Subcutaneous abdominal adipose tissue (tissue), 5 donors: ENCODE results near the gene PPP1R1C.

ENCODE experiments used
- H3K27ac ChIP-seq: one replicate; pipeline ENCODE4 v1.7.0; 2013; ENCODE audit warnings: low read depth, mild to moderate bottlenecking, inconsistent platforms, low read length, moderate library complexity
- H3K27me3 ChIP-seq, 5 donors: one replicate each; pipeline ENCODE4 v1.7.0; 2013; ENCODE audit warnings: low read length in 5 of 5, inconsistent platforms in 1 of 5; ENCODE audit not compliant: control insufficient read depth in 5 of 5, insufficient read depth in 4 of 5
- H3K36me3 ChIP-seq, 5 donors: one replicate each; pipeline ENCODE4 v1.7.0; 2013; ENCODE audit warnings: low read length in 5 of 5; ENCODE audit not compliant: control insufficient read depth in 5 of 5, insufficient read depth in 5 of 5
- H3K4me1 ChIP-seq, 5 donors: one replicate each; pipeline ENCODE4 v1.7.0; 2013; ENCODE audit warnings: low read length in 5 of 5, mild to moderate bottlenecking in 3 of 5, moderate library complexity in 1 of 5; ENCODE audit not compliant: control insufficient read depth in 5 of 5, insufficient read depth in 5 of 5
- H3K4me3 ChIP-seq, 5 donors: one replicate each; pipeline ENCODE4 v1.7.0; 2013; ENCODE audit warnings: low read length in 5 of 5, low read depth in 1 of 5
- H3K9ac ChIP-seq, 5 donors: one replicate each; pipeline ENCODE4 v1.7.0; 2013; ENCODE audit warnings: low read length in 5 of 5, mild to moderate bottlenecking in 4 of 5, moderate library complexity in 3 of 5
- H3K9me3 ChIP-seq, 5 donors: one replicate each; pipeline ENCODE4 v1.7.0; 2013; ENCODE audit warnings: low read length in 5 of 5; ENCODE audit not compliant: control insufficient read depth in 5 of 5
- donor health status: healthy.
- donor health status: healthy.
- donor health status: healthy.
- donor health status: healthy.
- donor health status: healthy.

PPP1R1C gene

GRCh38 chr2:182038576-182038975, 52.9 kb downstream of the PPP1R1C start:
- Histone ChIP-seq H3K27ac (no peak overlapping the region), H3K4me3 (no peak overlapping the region), H3K9me3 (no peaks in the 10 kb centered on the region), H3K27me3 (no peaks in the 10 kb centered on the region), H3K36me3 (no peaks in the 10 kb centered on the region), H3K9ac (no peak overlapping the region), H3K4me1 (no peaks in the 10 kb centered on the region)

GRCh38 chr2:182043021-182043420, 57.4 kb downstream of the PPP1R1C start:
- Histone ChIP-seq H3K36me3 (no peaks in the 10 kb centered on the region), H3K27ac (no peak overlapping the region), H3K4me1 (peaks cover 0 to 8% (median 0%) of the 10 kb centered on the region in 5 donors), H3K27me3 (no peaks in the 10 kb centered on the region), H3K4me3 (no peak overlapping the region), H3K9me3 (no peaks in the 10 kb centered on the region), H3K9ac (no peak overlapping the region)

GRCh38 chr2:182043861-182044260, 58.2 kb downstream of the PPP1R1C start:
- no peaks in the 10 kb centered on the region for H3K9me3 ChIP-seq
- no peaks in the 10 kb centered on the region for H3K36me3 ChIP-seq
- no peak overlapping the region for H3K4me3 ChIP-seq
- peaks cover 0 to 8% (median 0%) of the 10 kb centered on the region in 5 donors for H3K4me1 ChIP-seq
- H3K9ac ChIP-seq: no peak overlapping the region
- H3K27ac ChIP-seq: no peak overlapping the region
- H3K27me3 ChIP-seq: no peaks in the 10 kb centered on the region

GRCh38 chr2:182047544-182047943, 61.9 kb downstream of the PPP1R1C start:
- Histone ChIP-seq H3K9ac (no peak overlapping the region), H3K4me3 (no peak overlapping the region), H3K27ac (no peak overlapping the region), H3K27me3 (no peaks in the 10 kb centered on the region), H3K9me3 (no peaks in the 10 kb centered on the region), H3K4me1 (peaks cover 0 to 19% (median 5%) of the 10 kb centered on the region in 5 donors), H3K36me3 (no peaks in the 10 kb centered on the region)

- no peaks in the 10 kb centered on the region for H3K27me3 ChIP-seq
- H3K27ac ChIP-seq: no peak overlapping the region
- no peak overlapping the region for H3K4me3 ChIP-seq
- peaks cover 0 to 19% (median 5%) of the 10 kb centered on the region in 5 donors for H3K4me1 ChIP-seq
- no peaks in the 10 kb centered on the region for H3K9me3 ChIP-seq
- no peaks in the 10 kb centered on the region for H3K36me3 ChIP-seq
- H3K9ac ChIP-seq: no peak overlapping the region
Observed at GRCh38 chr2:182048088-182048487, 62.4 kb downstream of the PPP1R1C start.

- Histone ChIP-seq H3K4me1 (peaks cover 0 to 19% (median 5%) of the 10 kb centered on the region in 5 donors), H3K9ac (no peak overlapping the region), H3K9me3 (no peaks in the 10 kb centered on the region), H3K4me3 (no peak overlapping the region), H3K27ac (no peak overlapping the region), H3K36me3 (no peaks in the 10 kb centered on the region), H3K27me3 (no peaks in the 10 kb centered on the region)
Observed at GRCh38 chr2:182048621-182049020, 63.0 kb downstream of the PPP1R1C start.

- Histone ChIP-seq H3K4me3 (no peak overlapping the region), H3K36me3 (no peaks in the 10 kb centered on the region), H3K4me1 (peaks cover 0 to 19% (median 5%) of the 10 kb centered on the region in 5 donors), H3K27ac (no peak overlapping the region), H3K9me3 (no peaks in the 10 kb centered on the region), H3K9ac (no peak overlapping the region), H3K27me3 (no peaks in the 10 kb centered on the region)
Observed at GRCh38 chr2:182049372-182050148, 63.9 kb downstream of the PPP1R1C start.

GRCh38 chr2:182050333-182051135, 64.9 kb downstream of the PPP1R1C start:
- Histone ChIP-seq H3K27ac (no peak overlapping the region), H3K9ac (no peak overlapping the region), H3K36me3 (no peaks in the 10 kb centered on the region), H3K9me3 (no peaks in the 10 kb centered on the region), H3K27me3 (no peaks in the 10 kb centered on the region), H3K4me3 (no peak overlapping the region), H3K4me1 (peaks cover 0 to 19% (median 5%) of the 10 kb centered on the region in 5 donors)

GRCh38 chr2:182055993-182056392, 70.3 kb downstream of the PPP1R1C start:
- H3K9me3 ChIP-seq: no peaks in the 10 kb centered on the region
- no peaks in the 10 kb centered on the region for H3K27me3 ChIP-seq
- H3K9ac ChIP-seq: no peak overlapping the region
- H3K4me3 ChIP-seq: no peak overlapping the region
- no peaks in the 10 kb centered on the region for H3K36me3 ChIP-seq
- H3K27ac ChIP-seq: no peak overlapping the region
- H3K4me1 ChIP-seq: no peaks in the 10 kb centered on the region

GRCh38 chr2:182057002-182057401, 71.3 kb downstream of the PPP1R1C start:
- Histone ChIP-seq H3K4me3 (no peak overlapping the region), H3K27ac (no peak overlapping the region)

More at GRCh38 chr2:182057002-182057401, 71.3 kb downstream of the PPP1R1C start:
- H3K4me1 ChIP-seq: no peaks in the 10 kb centered on the region
- no peak overlapping the region for H3K9ac ChIP-seq
- no peaks in the 10 kb centered on the region for H3K27me3 ChIP-seq
- no peaks in the 10 kb centered on the region for H3K9me3 ChIP-seq
- H3K36me3 ChIP-seq: no peaks in the 10 kb centered on the region
